H9 (cell line): ENCODE measurements around the gene OR52J3. TPM values are rescaled to one million over a fixed set of nuclear protein-coding genes. Genes with fewer than 3 reads are reported as not detected.

Source experiments
- DNase-seq: peaks from one replicate; pipeline ENCODE4 v3.0.0-alpha.2; 2017
- H2AFZ ChIP-seq: one replicate; pipeline ENCODE4 v1.6.1; 2013; ENCODE audit warnings: mild to moderate bottlenecking, low read length, control low read depth, moderate library complexity
- H2AK5ac ChIP-seq: 2 replicates; pipeline ENCODE4 v1.6.1; 2013; ENCODE audit warnings: low read length, control low read depth, mixed read lengths; ENCODE audit not compliant: insufficient read length
- H2BK120ac ChIP-seq: one replicate; pipeline ENCODE4 v1.6.1; 2013; ENCODE audit warnings: low read depth, mild to moderate bottlenecking, low read length, control low read depth, inconsistent platforms; ENCODE audit not compliant: poor library complexity, severe bottlenecking
- H2BK12ac ChIP-seq: 2 replicates; pipeline ENCODE4 v1.6.1; 2013; ENCODE audit warnings: low read length, control low read depth, mixed read lengths, low read depth; ENCODE audit not compliant: insufficient read length
- H2BK15ac ChIP-seq: 2 replicates; pipeline ENCODE4 v1.6.1; 2013; ENCODE audit warnings: low read depth, low read length, control low read depth
- H2BK20ac ChIP-seq: one replicate; pipeline ENCODE4 v1.6.1; 2013; ENCODE audit warnings: low read depth, mild to moderate bottlenecking, low read length, control low read depth, inconsistent platforms; ENCODE audit not compliant: poor library complexity, severe bottlenecking
- H2BK5ac ChIP-seq: 2 replicates; pipeline ENCODE4 v1.6.1; 2013; ENCODE audit warnings: low read length, control low read depth, mixed read lengths; ENCODE audit not compliant: insufficient read length
- H3K14ac ChIP-seq: 2 replicates; pipeline ENCODE4 v1.6.1; 2013; ENCODE audit warnings: low read length, control low read depth; ENCODE audit not compliant: insufficient read depth
- H3K18ac ChIP-seq: 2 replicates; pipeline ENCODE4 v1.6.1; 2013; ENCODE audit warnings: low read depth, mild to moderate bottlenecking, mixed read lengths, low read length, control low read depth; ENCODE audit not compliant: insufficient read length
- H3K23ac ChIP-seq: 2 replicates; pipeline ENCODE4 v1.6.1; 2013; ENCODE audit warnings: low read length, control low read depth, mixed read lengths, low read depth; ENCODE audit not compliant: insufficient read length
- H3K23me2 ChIP-seq: 2 replicates; pipeline ENCODE4 v1.6.1; 2013; ENCODE audit warnings: low read depth, mild to moderate bottlenecking, mixed read lengths, low read length, control low read depth; ENCODE audit not compliant: insufficient read length, poor library complexity, severe bottlenecking
- H3K27ac ChIP-seq: 2 replicates; pipeline ENCODE4 v1.5.1; 2013; ENCODE audit warnings: low read length, control low read depth, mixed read lengths, low read depth; ENCODE audit not compliant: insufficient read length
- H3K27me3 ChIP-seq: 2 replicates; pipeline ENCODE4 v1.6.1; 2013; ENCODE audit warnings: low read length, control low read depth, inconsistent platforms; ENCODE audit not compliant: insufficient read depth
- H3K4ac ChIP-seq: 2 replicates; pipeline ENCODE4 v1.6.1; 2013; ENCODE audit warnings: low read depth, mild to moderate bottlenecking, control low read depth, inconsistent platforms, low read length, moderate library complexity
- H3K4me1 ChIP-seq: 2 replicates; pipeline ENCODE4 v1.6.1; 2013; ENCODE audit warnings: low read length, control low read depth, inconsistent platforms; ENCODE audit not compliant: insufficient read depth
- H3K4me2 ChIP-seq: 2 replicates; pipeline ENCODE4 v1.6.1; 2013; ENCODE audit warnings: low read length, control low read depth, mixed read lengths; ENCODE audit not compliant: insufficient read length, insufficient read depth
- H3K56ac ChIP-seq: 2 replicates; pipeline ENCODE4 v1.6.1; 2013; ENCODE audit warnings: low read depth, mild to moderate bottlenecking, mixed read lengths, low read length, control low read depth; ENCODE audit not compliant: insufficient read length
- H3K79me1 ChIP-seq: 2 replicates; pipeline ENCODE4 v1.6.1; 2013; ENCODE audit warnings: low read depth, mild to moderate bottlenecking, moderate library complexity, low read length, control low read depth, inconsistent platforms; ENCODE audit not compliant: insufficient read depth, poor library complexity, severe bottlenecking
- H3K79me2 ChIP-seq: 2 replicates; pipeline ENCODE4 v1.6.1; 2013; ENCODE audit warnings: low read length, control low read depth, inconsistent platforms; ENCODE audit not compliant: insufficient read depth
- H3K9ac ChIP-seq: 2 replicates; pipeline ENCODE4 v1.6.1; 2013; ENCODE audit warnings: low read length, control low read depth, mixed read lengths; ENCODE audit not compliant: insufficient read length; ENCODE audit errors: extremely low read depth
- H3K9me3 ChIP-seq: one replicate; pipeline ENCODE4 v1.6.1; 2013; ENCODE audit warnings: low read depth, low read length, inconsistent platforms; ENCODE audit not compliant: control insufficient read depth
- H3T11ph ChIP-seq: one replicate; pipeline ENCODE4 v1.6.1; 2013; ENCODE audit warnings: mild to moderate bottlenecking, low read length, control low read depth, inconsistent platforms
- H4K20me1 ChIP-seq: one replicate; pipeline ENCODE4 v1.6.1; 2013; ENCODE audit not compliant: control insufficient read depth, insufficient read length, insufficient read depth
- H4K5ac ChIP-seq: 2 replicates; pipeline ENCODE4 v1.6.1; 2013; ENCODE audit warnings: low read depth, mild to moderate bottlenecking, mixed read lengths, low read length, control low read depth; ENCODE audit not compliant: insufficient read length
- H4K8ac ChIP-seq: replicated peaks from 2 replicates; pipeline ENCODE4 v1.6.1; 2013; ENCODE audit warnings: low read length, control low read depth, mixed read lengths, low read depth; ENCODE audit not compliant: insufficient read length
- H4K91ac ChIP-seq: 2 replicates; pipeline ENCODE4 v1.6.1; 2013; ENCODE audit warnings: low read depth, mild to moderate bottlenecking, moderate library complexity, mixed read lengths, low read length, control low read depth; ENCODE audit not compliant: insufficient read length
- H3K27ac Mint-ChIP-seq, 3 experiments: 2 replicates in 2 of 3; 3 replicates in 1 of 3; pipeline ENCODE4 v1.8.0; 2020 to 2021; ENCODE audit warnings: mixed read lengths in 3 of 3, mild to moderate bottlenecking in 1 of 3, moderate library complexity in 1 of 3
- H3K27me3 Mint-ChIP-seq: 2 replicates; pipeline ENCODE4 v1.8.0; 2021; ENCODE audit warnings: low read depth, mild to moderate bottlenecking, moderate library complexity, mixed read lengths
- H3K36me3 Mint-ChIP-seq, 3 experiments: 2 replicates in 2 of 3; 3 replicates in 1 of 3; pipeline ENCODE4 v1.8.0; 2020 to 2021; ENCODE audit warnings: low read depth in 3 of 3, mixed read lengths in 3 of 3; ENCODE audit not compliant: insufficient read depth in 1 of 3
- H3K4me1 Mint-ChIP-seq, 2 experiments: 2 replicates each; pipeline ENCODE4 v1.8.0; 2020; ENCODE audit warnings: mixed read lengths in 2 of 2
- H3K4me3 Mint-ChIP-seq, 2 experiments: 2 replicates in 1 of 2; 3 replicates in 1 of 2; pipeline ENCODE4 v1.8.0; 2020 to 2021; ENCODE audit warnings: mild to moderate bottlenecking in 2 of 2, mixed read lengths in 2 of 2, moderate library complexity in 1 of 2
- H3K9me3 Mint-ChIP-seq, 2 experiments: 2 replicates in 1 of 2; 3 replicates in 1 of 2; pipeline ENCODE4 v1.8.0; 2020; ENCODE audit warnings: mild to moderate bottlenecking in 2 of 2, mixed read lengths in 2 of 2, moderate library complexity in 1 of 2
- WGBS: extraction: QIAGEN DNeasy Blood & Tissue Kit; methylation state at CpG from one replicate; pipeline ENCODE4 v1.1.7; 2013; ENCODE audit warnings: missing lambda C conversion rate, low lambda C conversion rate, mixed read lengths; ENCODE audit not compliant: insufficient read length; ENCODE audit errors: extremely low coverage; 5-methylcytosine and 5-hydroxymethylcytosine counted together
- total RNA-seq: library from RNA; stranded (reverse); gene quantifications from 2 replicates; pipeline ENCODE4 v1.2.1, GENCODE V29; 2021
- TF ChIP-seq, protein P1 (sequence below): fragments of 200-600 bp; sonication (generic); conservative IDR thresholded peaks from 3 replicates; pipeline ENCODE4 v1.8.0; 2021; ENCODE audit warnings: antibody characterized with exemption, mild to moderate bottlenecking

Gene OR52J3
- total RNA-seq, 1 experiment from 2014 or later: not detected

- Histone ChIP-seq H3K4me2 (no peak overlapping the region), H3K4me1 (no peaks in the 10 kb centered on the region)
- TF ChIP-seq, protein P1, sequence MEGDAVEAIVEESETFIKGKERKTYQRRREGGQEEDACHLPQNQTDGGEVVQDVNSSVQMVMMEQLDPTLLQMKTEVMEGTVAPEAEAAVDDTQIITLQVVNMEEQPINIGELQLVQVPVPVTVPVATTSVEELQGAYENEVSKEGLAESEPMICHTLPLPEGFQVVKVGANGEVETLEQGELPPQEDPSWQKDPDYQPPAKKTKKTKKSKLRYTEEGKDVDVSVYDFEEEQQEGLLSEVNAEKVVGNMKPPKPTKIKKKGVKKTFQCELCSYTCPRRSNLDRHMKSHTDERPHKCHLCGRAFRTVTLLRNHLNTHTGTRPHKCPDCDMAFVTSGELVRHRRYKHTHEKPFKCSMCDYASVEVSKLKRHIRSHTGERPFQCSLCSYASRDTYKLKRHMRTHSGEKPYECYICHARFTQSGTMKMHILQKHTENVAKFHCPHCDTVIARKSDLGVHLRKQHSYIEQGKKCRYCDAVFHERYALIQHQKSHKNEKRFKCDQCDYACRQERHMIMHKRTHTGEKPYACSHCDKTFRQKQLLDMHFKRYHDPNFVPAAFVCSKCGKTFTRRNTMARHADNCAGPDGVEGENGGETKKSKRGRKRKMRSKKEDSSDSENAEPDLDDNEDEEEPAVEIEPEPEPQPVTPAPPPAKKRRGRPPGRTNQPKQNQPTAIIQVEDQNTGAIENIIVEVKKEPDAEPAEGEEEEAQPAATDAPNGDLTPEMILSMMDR: peak; percentile 86
Observed at GRCh38 chr11:5004424-5005274, 41.7 kb upstream of the OR52J3 start.

More at GRCh38 chr11:5004424-5005274, 41.7 kb upstream of the OR52J3 start:
- no peaks in the 10 kb centered on the region for H3K9me3 Mint-ChIP-seq
- H3K9me3 ChIP-seq: no peaks in the 10 kb centered on the region
- H4K91ac ChIP-seq: no peak overlapping the region
- H3K4me1 Mint-ChIP-seq: no peaks in the 10 kb centered on the region
- H3K23me2 ChIP-seq: no peaks in the 10 kb centered on the region
- no peak overlapping the region for H3K27ac ChIP-seq
- no peaks in the 10 kb centered on the region for H3K79me1 ChIP-seq
- no CpG with 5 or more reads among the region's 6 CpGs for WGBS
- H3K9ac ChIP-seq: no peak overlapping the region
- no peaks in the 10 kb centered on the region for H3K36me3 Mint-ChIP-seq
- H3K27me3 ChIP-seq: no peaks in the 10 kb centered on the region
- H2AK5ac ChIP-seq: no peak overlapping the region
- no peak overlapping the region for H3K56ac ChIP-seq
- no peak overlapping the region for H3K14ac ChIP-seq
- no peak overlapping the region for H3K23ac ChIP-seq
- H2AFZ ChIP-seq: no peak overlapping the region
- H3K4me3 Mint-ChIP-seq: no peak overlapping the region
- peak; percentile 40 for DNase-seq
- no peak overlapping the region for H2BK120ac ChIP-seq
- H2BK12ac ChIP-seq: no peak overlapping the region
- no peak overlapping the region for H4K5ac ChIP-seq
- no peak overlapping the region for H3K27ac Mint-ChIP-seq
- H4K20me1 ChIP-seq: no peaks in the 10 kb centered on the region
- H3K27me3 Mint-ChIP-seq: no peaks in the 10 kb centered on the region
- H3K18ac ChIP-seq: no peak overlapping the region
- no peak overlapping the region for H2BK15ac ChIP-seq
- H3T11ph ChIP-seq: no peak overlapping the region
- no peak overlapping the region for H4K8ac ChIP-seq
- no peaks in the 10 kb centered on the region for H3K79me2 ChIP-seq
- H2BK20ac ChIP-seq: no peak overlapping the region
- H2BK5ac ChIP-seq: no peak overlapping the region
- no peak overlapping the region for H3K4ac ChIP-seq
